Mesenchymal stem cell (in vitro differentiated cells and primary cell): ENCODE results near the gene FAM83F.
"Not testable (repeated sequence)": the region's sequence is repeated elsewhere in the genome, so short reads cannot be mapped to it uniquely, and the experiment has no call there.

ENCODE experiments used
- DNase-seq: peaks from one replicate; pipeline ENCODE4 v3.0.0-alpha.2; 2013
- H2AFZ ChIP-seq: one replicate; pipeline ENCODE4 v1.6.1; 2013; ENCODE audit warnings: low read depth, mild to moderate bottlenecking, control low read depth, inconsistent platforms, low read length, moderate library complexity
- H2AK5ac ChIP-seq: 2 replicates; pipeline ENCODE4 v1.6.1; 2013; ENCODE audit warnings: low read length, moderate library complexity, mild to moderate bottlenecking, inconsistent platforms; ENCODE audit not compliant: severe bottlenecking
- H2BK120ac ChIP-seq: one replicate; pipeline ENCODE4 v1.6.1; 2013; ENCODE audit warnings: low read depth, mild to moderate bottlenecking, inconsistent platforms, low read length, moderate library complexity
- H2BK12ac ChIP-seq, 2 experiments: one replicate each; pipeline ENCODE4 v1.6.1; 2013; ENCODE audit warnings: inconsistent platforms in 2 of 2, low read length in 2 of 2, mild to moderate bottlenecking in 2 of 2, moderate library complexity in 2 of 2, control low read depth in 1 of 2
- H2BK15ac ChIP-seq: one replicate; pipeline ENCODE4 v1.6.1; 2013; ENCODE audit warnings: mild to moderate bottlenecking, low read depth, inconsistent platforms; ENCODE audit not compliant: poor library complexity, severe bottlenecking
- H2BK5ac ChIP-seq: 2 replicates; pipeline ENCODE4 v1.6.1; 2013; ENCODE audit warnings: low read depth, mild to moderate bottlenecking, low read length, control low read depth, inconsistent platforms; ENCODE audit not compliant: poor library complexity, severe bottlenecking
- H3K14ac ChIP-seq, 2 experiments: one replicate each; pipeline ENCODE4 v1.6.1; 2013; ENCODE audit warnings: inconsistent platforms in 2 of 2, low read length in 2 of 2, control low read depth in 1 of 2, mild to moderate bottlenecking in 1 of 2, moderate library complexity in 1 of 2
- H3K18ac ChIP-seq, 2 experiments: one replicate each; pipeline ENCODE4 v1.6.1; 2013; ENCODE audit warnings: inconsistent platforms in 2 of 2, low read length in 2 of 2, control low read depth in 1 of 2, low read depth in 1 of 2, mild to moderate bottlenecking in 1 of 2
- H3K23ac ChIP-seq, 2 experiments: one replicate each; pipeline ENCODE4 v1.6.1; 2013; ENCODE audit warnings: inconsistent platforms in 2 of 2, low read length in 2 of 2, mild to moderate bottlenecking in 2 of 2, moderate library complexity in 2 of 2, control low read depth in 1 of 2
- H3K27ac ChIP-seq: 2 replicates; pipeline ENCODE4 v1.5.1; 2013; ENCODE audit warnings: mild to moderate bottlenecking, moderate library complexity, low read length, control low read depth, inconsistent platforms; ENCODE audit not compliant: poor library complexity, severe bottlenecking
- H3K27me3 ChIP-seq, 2 experiments: 2 replicates each; pipeline versions ENCODE4 v1.6.1 to v1.7.0; 2013; ENCODE audit warnings: low read length in 2 of 2, mild to moderate bottlenecking in 2 of 2, moderate library complexity in 2 of 2, control low read depth in 1 of 2, inconsistent platforms in 1 of 2; ENCODE audit not compliant: control insufficient read depth in 1 of 2, insufficient read depth in 1 of 2
- H3K36me3 ChIP-seq, 2 experiments: 2 replicates each; pipeline versions ENCODE4 v1.6.1 to v1.7.0; 2013; ENCODE audit warnings: low read length in 2 of 2, control low read depth in 1 of 2, inconsistent platforms in 1 of 2, low read depth in 1 of 2, mild to moderate bottlenecking in 1 of 2; ENCODE audit not compliant: insufficient read depth in 2 of 2, control insufficient read depth in 1 of 2
- H3K4ac ChIP-seq, 2 experiments: one replicate each; pipeline ENCODE4 v1.6.1; 2013; ENCODE audit warnings: inconsistent platforms in 2 of 2, low read length in 2 of 2, mild to moderate bottlenecking in 2 of 2, moderate library complexity in 2 of 2, control low read depth in 1 of 2, low read depth in 1 of 2
- H3K4me1 ChIP-seq: 2 replicates; pipeline ENCODE4 v1.6.1; 2013; ENCODE audit warnings: low read depth, low read length, control low read depth; ENCODE audit not compliant: control insufficient read depth, insufficient read depth
- H3K4me2 ChIP-seq: 2 replicates; pipeline ENCODE4 v1.6.1; 2013; ENCODE audit warnings: low read length, mild to moderate bottlenecking, inconsistent platforms; ENCODE audit not compliant: poor library complexity, severe bottlenecking
- H3K4me3 ChIP-seq, 2 experiments: 2 replicates each; pipeline versions ENCODE4 v1.5.1 to v1.7.0; 2013; ENCODE audit warnings: low read length in 2 of 2, mild to moderate bottlenecking in 2 of 2, control low read depth in 1 of 2, low read depth in 1 of 2; ENCODE audit not compliant: insufficient read depth in 1 of 2
- H3K79me1 ChIP-seq: replicated peaks from 2 replicates; pipeline ENCODE4 v1.6.1; 2013; ENCODE audit warnings: mild to moderate bottlenecking, control low read depth, low read length, inconsistent platforms; ENCODE audit not compliant: poor library complexity, severe bottlenecking
- H3K9ac ChIP-seq: 2 replicates; pipeline ENCODE4 v1.7.0; 2013; ENCODE audit warnings: mild to moderate bottlenecking, low read length, moderate library complexity
- H3K9me3 ChIP-seq: 2 replicates; pipeline ENCODE4 v1.7.0; 2013; ENCODE audit warnings: mild to moderate bottlenecking, low read length; ENCODE audit not compliant: control insufficient read depth
- H4K8ac ChIP-seq: one replicate; pipeline ENCODE4 v1.6.1; 2013; ENCODE audit warnings: inconsistent platforms, mild to moderate bottlenecking, low read length, moderate library complexity
- H4K91ac ChIP-seq: one replicate; pipeline ENCODE4 v1.6.1; 2013; ENCODE audit warnings: mild to moderate bottlenecking, low read length, inconsistent platforms
- WGBS: methylation state at CpG from one replicate; pipeline ENCODE4 v1.1.7; 2013; ENCODE audit warnings: mixed read lengths; 5-methylcytosine and 5-hydroxymethylcytosine counted together

Gene FAM83F

DNA sequence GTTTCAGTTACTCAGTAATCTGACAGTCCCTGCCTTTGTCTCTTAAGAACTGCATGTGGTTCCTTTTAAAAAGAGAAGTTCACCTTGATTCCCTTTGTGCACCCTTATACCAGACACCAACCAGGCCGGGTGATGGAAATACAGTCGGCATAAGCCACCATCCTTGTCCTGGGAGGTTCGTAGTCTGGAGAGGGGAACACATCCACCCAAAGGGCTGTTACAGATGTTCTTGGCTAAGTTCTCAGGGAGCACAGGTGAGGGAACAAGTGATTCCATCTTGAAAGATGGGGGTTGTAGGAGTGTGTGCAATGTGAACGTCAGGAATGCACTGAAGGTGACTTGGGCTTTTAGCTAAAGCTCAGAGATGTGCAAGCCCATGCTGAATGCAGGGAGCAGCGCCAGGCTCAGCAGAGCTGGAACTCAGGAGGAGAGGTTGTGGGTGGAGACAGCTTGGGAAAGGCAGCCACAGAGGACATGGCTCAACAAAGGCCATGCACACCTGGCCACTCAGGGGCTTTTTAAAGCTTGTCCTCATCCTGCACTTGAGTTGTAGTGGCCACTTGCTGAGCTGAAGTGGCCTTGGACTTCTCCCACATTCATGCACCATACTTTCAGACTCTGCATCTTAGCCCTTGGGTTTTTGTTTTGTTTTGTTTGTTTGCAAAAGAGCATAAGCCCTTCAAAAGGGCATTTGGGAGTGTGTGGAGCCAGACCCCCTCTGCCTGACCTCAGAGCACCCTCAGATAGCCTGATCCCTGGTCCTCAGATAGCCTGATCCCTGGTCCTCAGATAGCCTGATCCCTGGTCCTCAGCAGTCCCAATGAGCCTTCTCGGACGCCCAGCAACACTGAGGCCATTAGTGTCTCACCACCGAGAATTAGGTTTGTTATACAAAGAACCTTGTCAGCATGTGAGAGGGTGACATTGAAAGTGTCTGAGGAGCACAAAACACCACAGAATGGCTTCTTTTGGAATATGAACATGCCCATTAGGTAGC, 47.2 kb upstream of the FAM83F start:
- Histone ChIP-seq H3K9me3 (no peaks in the 10 kb centered on the region), H3K18ac (no peak overlapping the region), H2AFZ (no peak overlapping the region), H3K4me3 (no peak overlapping the region), H3K27ac (no peak overlapping the region), H3K4me2 (no peak overlapping the region), H3K4ac (no peak overlapping the region), H3K23ac (no peak overlapping the region), H3K9ac (no peak overlapping the region), H3K79me1 (no peaks in the 10 kb centered on the region), H4K8ac (no peak overlapping the region), H2BK5ac (no peak overlapping the region), H3K4me1 (peaks cover 2% of the 10 kb centered on the region), H2BK120ac (no peak overlapping the region), H2BK15ac (no peak overlapping the region), H3K27me3 (peaks cover 13 to 35% of the 10 kb centered on the region in 2 experiments), H3K36me3 (no peaks in the 10 kb centered on the region), H2BK12ac (peak overlapping the region in 1 of 2 experiments; percentile 49), H3K14ac (no peak overlapping the region), H2AK5ac (no peak overlapping the region), H4K91ac (no peak overlapping the region)
- WGBS, result 84% methylated on average over 8 of the region's 8 CpGs
- DNase-seq, result no peak

DNA sequence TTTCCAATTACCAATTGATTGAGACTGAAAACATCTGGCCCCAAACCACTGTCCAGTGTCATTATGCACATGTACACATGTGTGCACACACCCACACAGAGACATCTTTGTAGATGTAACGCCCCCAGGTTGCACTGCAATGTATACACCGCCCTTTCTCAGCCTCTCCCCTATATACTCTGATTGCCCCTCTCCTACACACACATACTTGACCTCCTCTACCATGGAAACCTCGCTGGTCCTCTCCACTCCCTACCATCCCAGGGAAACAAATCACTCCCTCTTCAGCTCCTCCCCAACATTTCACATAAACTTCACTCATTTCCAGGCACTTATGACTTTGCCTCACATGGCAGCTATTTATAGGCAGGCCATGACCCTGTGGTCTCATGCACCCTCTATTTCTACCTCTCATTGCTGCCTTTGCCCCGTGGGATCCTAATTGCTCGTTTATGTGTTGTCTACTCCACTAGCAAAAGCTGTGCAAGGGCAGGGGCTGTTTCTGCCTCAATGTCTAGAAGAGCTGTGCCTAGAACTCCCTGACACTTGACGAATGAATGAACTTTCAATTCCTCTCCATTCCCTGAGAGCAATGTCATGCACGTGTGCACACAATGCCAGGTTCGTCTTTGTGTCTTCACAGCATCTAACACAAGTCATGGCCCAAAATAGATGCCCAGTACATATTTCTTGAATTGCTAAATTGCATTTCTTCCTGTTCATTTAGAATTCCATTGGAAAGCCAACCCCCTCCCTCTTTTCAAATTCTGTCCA, 44.6 kb upstream of the FAM83F start:
- peak; percentile 26 for DNase-seq
- H2BK12ac ChIP-seq, result no peak overlapping the region
- H3K79me1 ChIP-seq, result no peaks in the 10 kb centered on the region
- no peak overlapping the region for H3K23ac ChIP-seq
- no peak overlapping the region for H2BK15ac ChIP-seq
- no peak overlapping the region for H2AFZ ChIP-seq
- H3K4me1 ChIP-seq, result peaks cover 4% of the 10 kb centered on the region
- H3K9ac ChIP-seq, result no peak overlapping the region
- peak overlapping the region in 1 of 2 experiments; percentile 31 for H3K14ac ChIP-seq
- H2BK120ac ChIP-seq, result no peak overlapping the region
- H2BK5ac ChIP-seq, result no peak overlapping the region
- no peak overlapping the region for H4K91ac ChIP-seq
- H2AK5ac ChIP-seq, result no peak overlapping the region
- H3K4me3 ChIP-seq, result no peak overlapping the region
- H3K18ac ChIP-seq, result no peak overlapping the region
- peaks cover 7 to 36% of the 10 kb centered on the region in 2 experiments for H3K27me3 ChIP-seq
- H3K4me2 ChIP-seq, result no peak overlapping the region
- WGBS, result 74% methylated on average over 8 of the region's 8 CpGs
- H4K8ac ChIP-seq, result no peak overlapping the region
- no peaks in the 10 kb centered on the region for H3K36me3 ChIP-seq
- no peaks in the 10 kb centered on the region for H3K9me3 ChIP-seq
- no peak overlapping the region for H3K4ac ChIP-seq
- H3K27ac ChIP-seq, result no peak overlapping the region

DNA sequence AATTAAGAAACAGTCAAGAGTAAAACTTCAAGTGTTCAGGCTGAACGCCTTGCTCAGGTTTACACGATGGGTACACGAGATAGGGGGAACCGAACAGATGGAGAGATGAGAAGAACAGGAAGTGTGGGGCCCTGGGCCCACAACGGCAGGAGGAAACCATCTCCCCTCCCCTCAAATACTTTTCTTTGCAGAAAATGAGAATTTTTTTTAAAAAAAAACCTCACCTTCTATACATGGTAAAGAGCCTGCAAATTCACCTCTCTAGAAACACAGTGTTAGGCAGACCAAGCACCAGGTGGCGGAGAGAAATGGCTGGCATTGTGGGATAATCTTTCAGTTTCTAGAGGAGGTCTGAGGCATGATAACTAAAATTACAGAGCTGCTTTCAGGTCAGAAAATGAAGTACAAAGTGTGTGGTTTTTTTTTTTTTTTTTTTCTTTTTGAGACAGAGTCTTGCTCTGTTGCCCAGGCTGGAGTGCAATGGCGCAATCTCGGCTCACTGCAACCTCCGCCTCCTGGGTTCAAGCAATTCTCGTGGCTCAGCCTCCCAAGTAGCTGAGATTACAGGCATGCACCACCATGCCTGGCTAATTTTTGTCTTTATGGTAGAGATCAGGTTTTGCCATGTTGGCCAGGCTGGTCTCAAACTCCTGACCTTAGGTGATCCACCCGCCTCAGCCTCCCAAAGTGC, 43.0 kb upstream of the FAM83F start:
- not testable (repeated sequence) for H3K18ac ChIP-seq, H2AFZ ChIP-seq, H3K4me1 ChIP-seq, H2AK5ac ChIP-seq, H4K91ac ChIP-seq, H2BK120ac ChIP-seq, H3K79me1 ChIP-seq, H3K23ac ChIP-seq, H2BK5ac ChIP-seq, H3K4me3 ChIP-seq, H2BK12ac ChIP-seq, H4K8ac ChIP-seq, H3K27ac ChIP-seq, H3K9ac ChIP-seq, H3K4ac ChIP-seq, H3K14ac ChIP-seq, H3K36me3 ChIP-seq, H3K4me2 ChIP-seq, H3K9me3 ChIP-seq, H2BK15ac ChIP-seq, DNase-seq
- WGBS, result 84% methylated on average over 10 of the region's 11 CpGs
- H3K27me3 ChIP-seq, result peaks cover 7 to 34% of the 10 kb centered on the region in 2 experiments
